ENCODE measurements around the gene SLC27A5.
"Not testable (repeated sequence)": the region's sequence is repeated elsewhere in the genome, so short reads cannot be mapped to it uniquely, and the experiment has no call there.

Gene SLC27A5

GRCh38 chr19:58550362-58551122 lies 38.8 kb upstream of the SLC27A5 start:
- in situ Hi-C loops (cut with HindIII; ENCODE audit: low sequenced_read_pairs) = no loop called here

- in situ Hi-C loops (cut with HindIII; ENCODE audit: low sequenced_read_pairs) = no loop called here
Measured at GRCh38 chr19:58549664-58550361, 38.0 kb upstream of the SLC27A5 start.

GRCh38 chr19:58548859-58549663 lies 37.3 kb upstream of the SLC27A5 start:
- in situ Hi-C loops (cut with HindIII; ENCODE audit: low sequenced_read_pairs) = no loop called here

GRCh38 chr19:58547323-58548312 lies 35.8 kb upstream of the SLC27A5 start:
- in situ Hi-C loops (cut with HindIII; ENCODE audit: low sequenced_read_pairs) = no loop called here

GRCh38 chr19:58546019-58546530 lies 34.3 kb upstream of the SLC27A5 start:
- in situ Hi-C loops (cut with HindIII; ENCODE audit: low sequenced_read_pairs) = no loop called here

- in situ Hi-C loops (cut with HindIII; ENCODE audit: low sequenced_read_pairs) = no loop called here
Measured at GRCh38 chr19:58545286-58546018, 33.7 kb upstream of the SLC27A5 start.

- in situ Hi-C loops (cut with HindIII; ENCODE audit: low sequenced_read_pairs) = no loop called here
Measured at GRCh38 chr19:58544591-58545285, 32.9 kb upstream of the SLC27A5 start.

- in situ Hi-C loops (cut with HindIII; ENCODE audit: low sequenced_read_pairs) = no loop called here
Measured at GRCh38 chr19:58543826-58544590, 32.2 kb upstream of the SLC27A5 start, which contains the start of gene TRIM28. Gene TRIM28 (plus strand): TSS chr19:58544064. CDS start chr19:58544758, 694 bp downstream.

GRCh38 chr19:58542641-58543372 lies 31.0 kb upstream of the SLC27A5 start:
- in situ Hi-C loops (cut with HindIII; ENCODE audit: low sequenced_read_pairs) = not testable (repeated sequence)

- in situ Hi-C loops (cut with HindIII; ENCODE audit: low sequenced_read_pairs) = not testable (repeated sequence)
Measured at GRCh38 chr19:58539169-58539559, 27.4 kb upstream of the SLC27A5 start.

- in situ Hi-C loops (cut with HindIII; ENCODE audit: low sequenced_read_pairs) = no loop called here
Measured at GRCh38 chr19:58538257-58539168, 26.7 kb upstream of the SLC27A5 start.

GRCh38 chr19:58536852-58537798 lies 25.3 kb upstream of the SLC27A5 start:
- in situ Hi-C loops (cut with HindIII; ENCODE audit: low sequenced_read_pairs) = no loop called here

GRCh38 chr19:58535857-58536256 lies 24.1 kb upstream of the SLC27A5 start:
- in situ Hi-C loops (cut with HindIII; ENCODE audit: low sequenced_read_pairs) = no loop called here

- in situ Hi-C loops (cut with HindIII; ENCODE audit: low sequenced_read_pairs) = no loop called here
Measured at GRCh38 chr19:58531034-58531840, 19.4 kb upstream of the SLC27A5 start.
